Natural killer cell (primary cell): ENCODE data around the gene SPRED3. TPM values are rescaled to one million over a fixed set of nuclear protein-coding genes. Genes with fewer than 3 reads are reported as not detected.

Experiments used
- ATAC-seq, 3 donors: fragments of 150-1000 bp in 2 of 3; fragments of 200-7000 bp in 1 of 3; cut with Tn5 transposase; 1 replicate in 1 of 3; 2 replicates in 2 of 3; pipeline ENCODE4 v1.10.0; 2021; ENCODE audit warnings: mild to moderate bottlenecking in 2 of 3, moderate library complexity in 2 of 3
- DNase-seq, 2 donors: peaks; one replicate each; pipeline versions ENCODE4 v3.0.0 to v3.0.0-alpha.2; 2013 to 2021; ENCODE audit warnings: mixed read lengths in 1 of 2
- H3K27ac ChIP-seq: one replicate; pipeline ENCODE4 v1.5.1; 2013; ENCODE audit warnings: mild to moderate bottlenecking, low read length
- H3K27me3 ChIP-seq: one replicate; pipeline ENCODE4 v1.6.1; 2013; ENCODE audit warnings: low read length; ENCODE audit not compliant: control insufficient read depth, insufficient read depth
- H3K36me3 ChIP-seq: one replicate; pipeline ENCODE4 v1.6.1; 2013; ENCODE audit warnings: low read length; ENCODE audit not compliant: control insufficient read depth, insufficient read depth
- H3K4me1 ChIP-seq: one replicate; pipeline ENCODE4 v1.6.1; 2013; ENCODE audit warnings: low read length; ENCODE audit not compliant: control insufficient read depth, insufficient read depth
- H3K4me3 ChIP-seq: one replicate; pipeline ENCODE4 v1.5.1; 2013; ENCODE audit warnings: low read length
- H3K9me3 ChIP-seq: one replicate; pipeline ENCODE4 v1.6.1; 2013; ENCODE audit warnings: low read length; ENCODE audit not compliant: control insufficient read depth, insufficient read depth
- H3K27ac Mint-ChIP-seq, 2 donors: one replicate each; pipeline ENCODE4 v1.8.0; 2022; ENCODE audit warnings: mild to moderate bottlenecking in 2 of 2, mixed read lengths in 2 of 2, moderate library complexity in 1 of 2
- H3K27me3 Mint-ChIP-seq, 2 donors: one replicate each; pipeline ENCODE4 v1.8.0; 2022; ENCODE audit warnings: low read depth in 2 of 2, mixed read lengths in 2 of 2
- H3K36me3 Mint-ChIP-seq: one replicate; pipeline ENCODE4 v1.8.0; 2022; ENCODE audit warnings: mixed read lengths
- H3K4me1 Mint-ChIP-seq, 2 donors: one replicate each; pipeline ENCODE4 v1.8.0; 2022; ENCODE audit warnings: mixed read lengths in 2 of 2
- H3K4me3 Mint-ChIP-seq: one replicate; pipeline ENCODE4 v1.8.0; 2022; ENCODE audit warnings: mild to moderate bottlenecking, moderate library complexity, mixed read lengths
- H3K9me3 Mint-ChIP-seq, 2 donors: one replicate each; pipeline ENCODE4 v1.8.0; 2022; ENCODE audit warnings: mixed read lengths in 2 of 2
- WGBS: methylation state at CpG from one replicate; pipeline ENCODE4 v1.1.7; 2013; ENCODE audit warnings: missing lambda C conversion rate; ENCODE audit not compliant: insufficient coverage; 5-methylcytosine and 5-hydroxymethylcytosine counted together
- intact Hi-C: fragments of 100-400 bp; cut with micrococcal nuclease; formaldehyde crosslinking; loops from one replicate; pipeline ENCODE4 v1.14.2; 2022
- total RNA-seq, 4 donors: library from RNA; stranded (reverse); fragments of 120-200 nt in 1 of 4; gene quantifications; one replicate each; pipeline versions ENCODE4 v1.2.3 to v1.2.4, GENCODE V29; 2013 to 2022
- TF ChIP-seq, protein P1 (sequence below): fragments of 200-600 bp; IDR thresholded peaks from one replicate; pipeline ENCODE4 v1.8.0; 2022; ENCODE audit warnings: antibody characterized with exemption

The SPRED3 gene
- total RNA-seq, 3 donors from 2014 or later (not counting 1 experiment from before 2014, with no cell fraction given) = 1.1 to 4.2 (median 1.3) TPM

DNA sequence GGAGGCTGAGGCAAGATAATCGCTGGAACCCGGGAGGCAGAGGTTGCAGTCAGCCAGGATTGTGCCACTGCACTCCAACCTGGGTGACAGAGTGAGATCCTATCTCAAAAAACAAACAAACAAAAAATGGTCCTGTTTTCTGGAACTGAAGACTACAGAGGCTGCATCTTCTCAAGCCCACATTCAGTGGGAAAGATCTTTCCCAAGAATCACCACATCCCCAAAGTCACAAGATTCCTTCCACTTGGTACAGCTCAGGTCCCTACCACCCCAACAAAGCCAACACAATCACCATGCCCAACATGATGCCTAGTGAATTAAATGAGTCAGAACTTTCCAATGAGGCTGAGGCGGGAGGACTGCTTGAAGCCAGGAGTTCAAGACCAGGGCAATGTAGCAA lies 37.6 kb upstream of the SPRED3 start:
- no peaks in the 10 kb centered on the region for H3K4me1 ChIP-seq
- intact Hi-C loops = no loop called here
- no peak for DNase-seq
- Mint-ChIP-seq H3K27me3 (no peaks in the 10 kb centered on the region), H3K4me3 (no peak overlapping the region), H3K27ac (no peak overlapping the region), H3K4me1 (no peaks in the 10 kb centered on the region), H3K36me3 (no peaks in the 10 kb centered on the region), H3K9me3 (no peaks in the 10 kb centered on the region)
- H3K4me3 ChIP-seq = no peak overlapping the region
- TF ChIP-seq, protein P1, sequence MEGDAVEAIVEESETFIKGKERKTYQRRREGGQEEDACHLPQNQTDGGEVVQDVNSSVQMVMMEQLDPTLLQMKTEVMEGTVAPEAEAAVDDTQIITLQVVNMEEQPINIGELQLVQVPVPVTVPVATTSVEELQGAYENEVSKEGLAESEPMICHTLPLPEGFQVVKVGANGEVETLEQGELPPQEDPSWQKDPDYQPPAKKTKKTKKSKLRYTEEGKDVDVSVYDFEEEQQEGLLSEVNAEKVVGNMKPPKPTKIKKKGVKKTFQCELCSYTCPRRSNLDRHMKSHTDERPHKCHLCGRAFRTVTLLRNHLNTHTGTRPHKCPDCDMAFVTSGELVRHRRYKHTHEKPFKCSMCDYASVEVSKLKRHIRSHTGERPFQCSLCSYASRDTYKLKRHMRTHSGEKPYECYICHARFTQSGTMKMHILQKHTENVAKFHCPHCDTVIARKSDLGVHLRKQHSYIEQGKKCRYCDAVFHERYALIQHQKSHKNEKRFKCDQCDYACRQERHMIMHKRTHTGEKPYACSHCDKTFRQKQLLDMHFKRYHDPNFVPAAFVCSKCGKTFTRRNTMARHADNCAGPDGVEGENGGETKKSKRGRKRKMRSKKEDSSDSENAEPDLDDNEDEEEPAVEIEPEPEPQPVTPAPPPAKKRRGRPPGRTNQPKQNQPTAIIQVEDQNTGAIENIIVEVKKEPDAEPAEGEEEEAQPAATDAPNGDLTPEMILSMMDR = no peak
- no peak overlapping the region for H3K27ac ChIP-seq
- no peaks in the 10 kb centered on the region for H3K36me3 ChIP-seq
- no peak for ATAC-seq
- H3K9me3 ChIP-seq = no peaks in the 10 kb centered on the region
- 83% methylated on average over 3 of the region's 3 CpGs for WGBS
- H3K27me3 ChIP-seq = no peaks in the 10 kb centered on the region

DNA sequence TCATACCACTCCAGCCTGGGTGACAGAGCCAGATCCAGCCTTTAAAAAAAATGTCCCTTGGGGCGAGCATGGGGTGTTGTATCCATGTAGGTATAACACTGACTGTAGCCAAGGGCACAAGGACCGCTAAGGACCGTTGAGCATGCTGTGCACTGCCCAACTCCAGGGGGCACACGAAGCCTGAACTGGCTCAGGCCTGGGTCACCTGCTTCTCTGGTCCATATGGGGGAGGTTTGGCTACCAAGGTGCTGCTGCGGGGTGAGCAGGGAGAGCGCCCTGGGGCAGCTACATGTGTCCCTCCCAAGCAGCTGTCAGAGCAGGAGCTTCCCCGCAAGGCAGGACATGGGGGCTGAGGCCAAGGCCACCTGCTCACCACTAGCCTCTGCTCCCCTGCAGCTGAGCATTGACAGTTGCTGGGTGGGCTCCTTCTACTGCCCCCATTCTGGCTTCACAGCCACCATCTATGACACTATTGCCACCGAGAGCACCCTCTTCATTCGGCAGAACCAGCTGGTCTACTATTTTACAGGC lies 36.6 kb upstream of the SPRED3 start:
- Mint-ChIP-seq H3K4me3 (no peak overlapping the region), H3K9me3 (no peaks in the 10 kb centered on the region), H3K27ac (no peak overlapping the region), H3K27me3 (no peaks in the 10 kb centered on the region), H3K4me1 (no peaks in the 10 kb centered on the region), H3K36me3 (no peaks in the 10 kb centered on the region)
- TF ChIP-seq, protein P1 = no peak
- ATAC-seq (no peak), DNase-seq (no peak)
- no peaks in the 10 kb centered on the region for H3K36me3 ChIP-seq
- H3K4me1 ChIP-seq = no peaks in the 10 kb centered on the region
- H3K27me3 ChIP-seq = no peaks in the 10 kb centered on the region
- WGBS = 78% methylated on average over 9 of the region's 9 CpGs
- H3K27ac ChIP-seq = no peak overlapping the region
- intact Hi-C loops = no loop called here
- H3K4me3 ChIP-seq = no peak overlapping the region
- H3K9me3 ChIP-seq = no peaks in the 10 kb centered on the region

DNA sequence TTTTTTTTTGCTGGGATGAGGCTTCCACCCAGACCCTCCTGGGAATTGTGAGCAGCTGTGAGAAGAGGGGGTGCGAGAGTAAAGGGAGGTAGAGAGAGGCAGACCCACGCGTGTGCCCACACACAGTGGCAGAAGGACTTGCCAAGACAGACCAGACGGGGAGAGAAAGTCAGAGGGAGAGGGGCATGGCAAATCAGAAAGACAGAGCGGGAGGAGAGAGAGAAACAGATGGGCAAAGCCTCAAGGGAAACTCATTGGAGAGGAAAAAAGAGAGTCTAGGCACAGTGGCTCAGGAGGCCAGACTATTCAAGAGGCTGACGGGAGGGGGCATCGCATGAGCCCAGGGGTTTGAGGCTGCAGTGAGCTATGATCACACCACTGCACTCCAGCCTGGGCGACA lies 35.9 kb upstream of the SPRED3 start:
- 81% methylated on average over 7 of the region's 8 CpGs for WGBS
- no peaks in the 10 kb centered on the region for H3K4me1 Mint-ChIP-seq
- H3K36me3 Mint-ChIP-seq = no peaks in the 10 kb centered on the region
- no peaks in the 10 kb centered on the region for H3K27me3 ChIP-seq
- H3K9me3 Mint-ChIP-seq = no peaks in the 10 kb centered on the region
- no peaks in the 10 kb centered on the region for H3K36me3 ChIP-seq
- no peak overlapping the region for H3K4me3 ChIP-seq
- no peaks in the 10 kb centered on the region for H3K9me3 ChIP-seq
- no peaks in the 10 kb centered on the region for H3K27me3 Mint-ChIP-seq
- H3K27ac ChIP-seq = no peak overlapping the region
- DNase-seq (no peak), ATAC-seq (no peak)
- no peak overlapping the region for H3K4me3 Mint-ChIP-seq
- no peak overlapping the region for H3K27ac Mint-ChIP-seq
- no peaks in the 10 kb centered on the region for H3K4me1 ChIP-seq
- TF ChIP-seq, protein P1 = no peak
- intact Hi-C loops = no loop called here
